K562 (cell line): Measurements from ENCODE around the gene MPST. TPM values are rescaled to one million over a fixed set of nuclear protein-coding genes. Genes with fewer than 3 reads are reported as not detected.

Experiments
- CBX1 ChIP-seq: sonication (generic); IDR thresholded peaks from 2 replicates; pipeline ENCODE4 v1.6.1; 2016; ENCODE audit warnings: antibody characterized with exemption, low read depth, mild to moderate bottlenecking
- DDX20 ChIP-seq: fragments of 450-650 bp; IDR thresholded peaks from 2 replicates; pipeline ENCODE4 v1.6.1; 2016; ENCODE audit warnings: missing genetic modification characterization, low read depth, mild to moderate bottlenecking, missing compliant biosample characterization, moderate library complexity
- DPF2 ChIP-seq: fragments of 450-650 bp; IDR thresholded peaks from 2 replicates; pipeline ENCODE4 v1.6.1; 2016
- KDM5B ChIP-seq: fragments of 200-600 bp; sonication (generic); IDR thresholded peaks from 2 replicates; pipeline ENCODE4 v1.6.1; 2012; ENCODE audit warnings: low read depth, mild to moderate bottlenecking, moderate library complexity, low read length, control low read depth, inconsistent platforms; ENCODE audit not compliant: insufficient replicate concordance
- NONO ChIP-seq, 2 experiments: fragments of 200-400 bp in 1 of 2; fragments of 450-650 bp in 1 of 2; formaldehyde crosslinking in 1 of 2; IDR thresholded peaks; 2 replicates each; pipeline ENCODE4 v1.6.1; 2017; ENCODE audit warnings: low read depth in 2 of 2, mild to moderate bottlenecking in 2 of 2, moderate library complexity in 2 of 2, low read length in 1 of 2
- PPARD ChIP-seq: fragments of 250-450 bp; sonication (Bioruptor Pico); IDR thresholded peaks from 2 replicates; pipeline ENCODE4 v1.8.0; 2022; ENCODE audit warnings: inconsistent platforms, mild to moderate bottlenecking, moderate library complexity
- SAP30 ChIP-seq: fragments of 200-600 bp; sonication (generic); IDR thresholded peaks from 2 replicates; pipeline ENCODE4 v1.6.1; 2012; ENCODE audit warnings: borderline replicate concordance, low read depth, mild to moderate bottlenecking, moderate library complexity, low read length, control low read depth, inconsistent platforms; ENCODE audit not compliant: insufficient read depth, poor library complexity, severe bottlenecking
- SIN3B ChIP-seq: fragments of 450-650 bp; IDR thresholded peaks from 2 replicates; pipeline ENCODE4 v1.6.1; 2017; ENCODE audit warnings: low read depth, mild to moderate bottlenecking, moderate library complexity
- TAF1 ChIP-seq: IDR thresholded peaks from 2 replicates; pipeline ENCODE4 v1.6.1; 2011; ENCODE audit warnings: mild to moderate bottlenecking, low read length, moderate library complexity; ENCODE audit not compliant: insufficient read depth, control insufficient read depth, severe bottlenecking; ENCODE audit errors: extremely low read depth
- TCF7L2 ChIP-seq: fragments of 150-350 bp; IDR thresholded peaks from 2 replicates; pipeline ENCODE4 v1.6.1; 2016; ENCODE audit warnings: low read depth, mild to moderate bottlenecking, low read length, moderate library complexity
- YY1 ChIP-seq, 3 experiments: IDR thresholded peaks; 2 replicates each; pipeline ENCODE4 v1.6.1; 2011; ENCODE audit warnings: low read length in 2 of 3, mild to moderate bottlenecking in 2 of 3, moderate library complexity in 2 of 3, borderline replicate concordance in 1 of 3, control low read depth in 1 of 3, low read depth in 1 of 3; ENCODE audit not compliant: insufficient read depth in 3 of 3, insufficient replicate concordance in 2 of 3, control insufficient read depth in 1 of 3, insufficient read length in 1 of 3; ENCODE audit errors: extremely low read depth in 1 of 3
- ZNF347 ChIP-seq: fragments of 450-650 bp; formaldehyde crosslinking; IDR thresholded peaks from 2 replicates; pipeline ENCODE4 v1.4.0; 2020; ENCODE audit warnings: low read depth, mild to moderate bottlenecking, moderate library complexity
- polyA plus RNA-seq, 8 experiments: library from polyadenylated mRNA; depleted of rRNA in 4 of 8; stranded (reverse) in 5 of 8; unstranded in 3 of 8; fragments of >200 nt; fragmentation: Nextera tagmentation in 2 of 8; fragmentation: Illumina TruSeq in 1 of 8; extraction: Ambion mirVana in 2 of 8; extraction: Trizol in 1 of 8; gene quantifications; 2 replicates each; pipeline versions ENCODE4 v1.2.1 to v1.2.3, GENCODE V29; 2011 to 2014; ENCODE audit warnings: inconsistent platforms in 1 of 8, missing spikeins in 1 of 8
- total RNA-seq, 7 experiments: library from RNA; depleted of rRNA in 6 of 7; stranded (reverse); fragments of >200 nt in 6 of 7; fragmentation: Illumina TruSeq in 2 of 7; extraction: Trizol in 2 of 7; gene quantifications; 2 replicates each; pipeline versions ENCODE4 v1.2.1 to v1.2.3, GENCODE V29; 2011 to 2021; ENCODE audit warnings: low replicate concordance in 1 of 7
- TF ChIP-seq, protein P1 (sequence below): sonication (generic); formaldehyde crosslinking; IDR thresholded peaks from 2 replicates; pipeline ENCODE4 v1.8.0; 2022; ENCODE audit warnings: mild to moderate bottlenecking, missing genetic modification reagents
- TF ChIP-seq, protein P2 (sequence below): fragments of 150-350 bp; conservative IDR thresholded peaks from 2 replicates; pipeline ENCODE4 v1.6.1; 2014; ENCODE audit warnings: low read length
- TF ChIP-seq, protein P3 (sequence below): fragments of 450-650 bp; IDR thresholded peaks from 2 replicates; pipeline ENCODE4 v1.6.1; 2017; ENCODE audit warnings: antibody characterized with exemption

MPST gene
- total and polyA plus RNA-seq, 9 of the 15 experiments (the other 6 are each of a cell fraction or from before 2014, with no cell fraction given) = 0.65 to 104 (median 24.3) TPM

DNA sequence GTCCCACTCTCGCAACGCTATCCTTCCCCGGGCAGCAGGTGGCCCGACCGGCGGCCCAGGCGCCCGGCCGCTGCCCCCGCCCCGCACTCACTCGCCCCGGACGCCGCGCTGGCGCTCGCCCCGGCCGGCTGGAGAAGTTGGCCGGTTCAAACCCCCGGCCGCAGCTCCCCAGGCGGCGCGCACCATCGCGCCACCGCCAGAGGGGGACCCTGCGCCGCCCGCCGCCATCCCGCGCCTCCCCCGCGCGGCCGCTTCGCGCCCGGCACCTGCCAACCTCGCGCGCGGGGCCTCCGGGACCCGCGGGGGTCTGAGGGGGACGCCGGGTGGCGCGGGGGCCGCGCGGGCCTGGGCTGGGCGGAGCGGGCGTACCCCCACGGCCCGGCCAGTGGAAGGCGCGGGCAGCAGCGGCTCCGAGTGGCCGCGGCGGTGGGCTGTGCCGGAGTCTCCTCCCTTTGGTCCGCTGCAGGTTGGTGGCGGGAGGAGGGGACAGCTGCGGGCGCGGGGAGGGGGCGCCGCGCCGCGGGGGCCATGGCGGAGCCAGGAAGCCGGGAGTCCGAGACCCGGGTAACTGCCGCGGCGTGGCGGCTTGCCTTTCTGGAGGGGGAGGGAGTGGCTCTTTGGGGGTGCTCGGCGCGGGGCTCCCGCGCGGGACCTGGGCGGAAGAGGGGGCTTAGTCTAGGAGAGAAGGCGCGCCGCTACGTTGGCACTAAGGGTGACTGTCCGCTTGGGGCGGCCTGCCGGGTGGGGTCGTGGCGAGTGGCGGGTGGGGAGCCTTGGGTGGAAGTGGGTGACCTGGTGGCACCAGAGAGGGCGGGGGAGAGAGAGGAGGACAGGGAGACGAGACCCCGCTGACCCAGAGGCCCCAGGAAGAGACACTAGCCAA lies at the start of gene MPST, which contains the start of gene TST (continued):
- TF ChIP-seq, protein P1, sequence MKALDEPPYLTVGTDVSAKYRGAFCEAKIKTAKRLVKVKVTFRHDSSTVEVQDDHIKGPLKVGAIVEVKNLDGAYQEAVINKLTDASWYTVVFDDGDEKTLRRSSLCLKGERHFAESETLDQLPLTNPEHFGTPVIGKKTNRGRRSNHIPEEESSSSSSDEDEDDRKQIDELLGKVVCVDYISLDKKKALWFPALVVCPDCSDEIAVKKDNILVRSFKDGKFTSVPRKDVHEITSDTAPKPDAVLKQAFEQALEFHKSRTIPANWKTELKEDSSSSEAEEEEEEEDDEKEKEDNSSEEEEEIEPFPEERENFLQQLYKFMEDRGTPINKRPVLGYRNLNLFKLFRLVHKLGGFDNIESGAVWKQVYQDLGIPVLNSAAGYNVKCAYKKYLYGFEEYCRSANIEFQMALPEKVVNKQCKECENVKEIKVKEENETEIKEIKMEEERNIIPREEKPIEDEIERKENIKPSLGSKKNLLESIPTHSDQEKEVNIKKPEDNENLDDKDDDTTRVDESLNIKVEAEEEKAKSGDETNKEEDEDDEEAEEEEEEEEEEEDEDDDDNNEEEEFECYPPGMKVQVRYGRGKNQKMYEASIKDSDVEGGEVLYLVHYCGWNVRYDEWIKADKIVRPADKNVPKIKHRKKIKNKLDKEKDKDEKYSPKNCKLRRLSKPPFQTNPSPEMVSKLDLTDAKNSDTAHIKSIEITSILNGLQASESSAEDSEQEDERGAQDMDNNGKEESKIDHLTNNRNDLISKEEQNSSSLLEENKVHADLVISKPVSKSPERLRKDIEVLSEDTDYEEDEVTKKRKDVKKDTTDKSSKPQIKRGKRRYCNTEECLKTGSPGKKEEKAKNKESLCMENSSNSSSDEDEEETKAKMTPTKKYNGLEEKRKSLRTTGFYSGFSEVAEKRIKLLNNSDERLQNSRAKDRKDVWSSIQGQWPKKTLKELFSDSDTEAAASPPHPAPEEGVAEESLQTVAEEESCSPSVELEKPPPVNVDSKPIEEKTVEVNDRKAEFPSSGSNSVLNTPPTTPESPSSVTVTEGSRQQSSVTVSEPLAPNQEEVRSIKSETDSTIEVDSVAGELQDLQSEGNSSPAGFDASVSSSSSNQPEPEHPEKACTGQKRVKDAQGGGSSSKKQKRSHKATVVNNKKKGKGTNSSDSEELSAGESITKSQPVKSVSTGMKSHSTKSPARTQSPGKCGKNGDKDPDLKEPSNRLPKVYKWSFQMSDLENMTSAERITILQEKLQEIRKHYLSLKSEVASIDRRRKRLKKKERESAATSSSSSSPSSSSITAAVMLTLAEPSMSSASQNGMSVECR (CRISPR knock-in tag) = 0 out of 2 replicates have a peak, but pooled peaks have one; percentile 26
- TF ChIP-seq, protein P2, sequence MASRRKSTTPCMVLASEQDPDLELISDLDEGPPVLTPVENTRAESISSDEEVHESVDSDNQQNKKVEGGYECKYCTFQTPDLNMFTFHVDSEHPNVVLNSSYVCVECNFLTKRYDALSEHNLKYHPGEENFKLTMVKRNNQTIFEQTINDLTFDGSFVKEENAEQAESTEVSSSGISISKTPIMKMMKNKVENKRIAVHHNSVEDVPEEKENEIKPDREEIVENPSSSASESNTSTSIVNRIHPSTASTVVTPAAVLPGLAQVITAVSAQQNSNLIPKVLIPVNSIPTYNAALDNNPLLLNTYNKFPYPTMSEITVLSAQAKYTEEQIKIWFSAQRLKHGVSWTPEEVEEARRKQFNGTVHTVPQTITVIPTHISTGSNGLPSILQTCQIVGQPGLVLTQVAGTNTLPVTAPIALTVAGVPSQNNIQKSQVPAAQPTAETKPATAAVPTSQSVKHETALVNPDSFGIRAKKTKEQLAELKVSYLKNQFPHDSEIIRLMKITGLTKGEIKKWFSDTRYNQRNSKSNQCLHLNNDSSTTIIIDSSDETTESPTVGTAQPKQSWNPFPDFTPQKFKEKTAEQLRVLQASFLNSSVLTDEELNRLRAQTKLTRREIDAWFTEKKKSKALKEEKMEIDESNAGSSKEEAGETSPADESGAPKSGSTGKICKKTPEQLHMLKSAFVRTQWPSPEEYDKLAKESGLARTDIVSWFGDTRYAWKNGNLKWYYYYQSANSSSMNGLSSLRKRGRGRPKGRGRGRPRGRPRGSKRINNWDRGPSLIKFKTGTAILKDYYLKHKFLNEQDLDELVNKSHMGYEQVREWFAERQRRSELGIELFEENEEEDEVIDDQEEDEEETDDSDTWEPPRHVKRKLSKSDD = no peak
- peak in 1 of 3 experiments; percentile 55 for TF ChIP-seq YY1 (IDR thresholded peaks at IDR 0.05; ENCODE audit: borderline replicate concordance in 1 of 3, control insufficient read depth in 1 of 3, extremely low read depth in 1 of 3, insufficient read depth in 3 of 3, insufficient read length in 1 of 3, insufficient replicate concordance in 2 of 3, low read depth in 1 of 3, low read length in 2 of 3)
- TF ChIP-seq NONO (IDR thresholded peaks at IDR 0.05; ENCODE audit: low read depth in 2 of 2, low read length in 1 of 2) = peak in 1 of 2 experiments; percentile 100; a peak in 2 of 4 replicates
- peak; percentile 22 for TF ChIP-seq KDM5B
- peak; percentile 58; the same call in 1 of the 2 replicates for TF ChIP-seq SIN3B
- TF ChIP-seq TCF7L2 = peak; percentile 81
- no peak for TF ChIP-seq DPF2
- no peak for TF ChIP-seq PPARD
- no peak for TF ChIP-seq ZNF347 (CRISPR knock-in tag)
- TF ChIP-seq, protein P3, sequence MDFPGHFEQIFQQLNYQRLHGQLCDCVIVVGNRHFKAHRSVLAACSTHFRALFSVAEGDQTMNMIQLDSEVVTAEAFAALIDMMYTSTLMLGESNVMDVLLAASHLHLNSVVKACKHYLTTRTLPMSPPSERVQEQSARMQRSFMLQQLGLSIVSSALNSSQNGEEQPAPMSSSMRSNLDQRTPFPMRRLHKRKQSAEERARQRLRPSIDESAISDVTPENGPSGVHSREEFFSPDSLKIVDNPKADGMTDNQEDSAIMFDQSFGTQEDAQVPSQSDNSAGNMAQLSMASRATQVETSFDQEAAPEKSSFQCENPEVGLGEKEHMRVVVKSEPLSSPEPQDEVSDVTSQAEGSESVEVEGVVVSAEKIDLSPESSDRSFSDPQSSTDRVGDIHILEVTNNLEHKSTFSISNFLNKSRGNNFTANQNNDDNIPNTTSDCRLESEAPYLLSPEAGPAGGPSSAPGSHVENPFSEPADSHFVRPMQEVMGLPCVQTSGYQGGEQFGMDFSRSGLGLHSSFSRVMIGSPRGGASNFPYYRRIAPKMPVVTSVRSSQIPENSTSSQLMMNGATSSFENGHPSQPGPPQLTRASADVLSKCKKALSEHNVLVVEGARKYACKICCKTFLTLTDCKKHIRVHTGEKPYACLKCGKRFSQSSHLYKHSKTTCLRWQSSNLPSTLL = peak; percentile 92
- no peak for TF ChIP-seq CBX1
- no peak for TF ChIP-seq SAP30
- TF ChIP-seq DDX20 (tag) = no peak
- TF ChIP-seq TAF1 = peak; percentile 81
